Upper lobe of right lung (tissue), 1 donor: ENCODE measurements around the gene ATG5. TPM values are rescaled to one million over a fixed set of nuclear protein-coding genes. Genes with fewer than 3 reads are reported as not detected.
"Not testable (repeated sequence)": the region's sequence is repeated elsewhere in the genome, so short reads cannot be mapped to it uniquely, and the experiment has no call there.

Source experiments
- ATAC-seq: fragments of 200-7000 bp; cut with Tn5 transposase; one replicate; pipeline ENCODE4 v1.9.1; 2020; ENCODE audit warnings: mild to moderate bottlenecking, moderate library complexity
- DNase-seq: peaks from one replicate; pipeline ENCODE4 v3.0.0-alpha.2; 2020
- H3K27ac ChIP-seq: fragments of 200-600 bp; one replicate; pipeline ENCODE4 v1.8.0; 2022
- H3K27me3 ChIP-seq: fragments of 200-600 bp; one replicate; pipeline ENCODE4 v1.8.0; 2022; ENCODE audit warnings: mild to moderate bottlenecking
- H3K36me3 ChIP-seq: fragments of 200-600 bp; one replicate; pipeline ENCODE4 v1.8.0; 2022
- H3K4me1 ChIP-seq: fragments of 200-600 bp; one replicate; pipeline ENCODE4 v1.8.0; 2022
- H3K4me3 ChIP-seq: fragments of 200-600 bp; one replicate; pipeline ENCODE4 v1.8.0; 2022; ENCODE audit warnings: mild to moderate bottlenecking
- H3K9me3 ChIP-seq: fragments of 200-600 bp; one replicate; pipeline ENCODE4 v1.8.0; 2022
- intact Hi-C: fragments of 100-400 bp; cut with DNase I; formaldehyde crosslinking; loops from one replicate; pipeline ENCODE4 v1.11.0; 2022
- total RNA-seq: library from RNA; stranded (reverse); fragmentation: NEBNext Ultra II Directional; extraction: Animal tissue kit (Norgen Biotek cat#: 25700); gene quantifications from one replicate; pipeline ENCODE4 v1.2.1, GENCODE V29; 2021
- TF ChIP-seq, protein P1 (sequence below): fragments of 200-600 bp; IDR thresholded peaks from one replicate; pipeline ENCODE4 v1.8.0; 2022; ENCODE audit warnings: antibody characterized with exemption
- donor health status: DM: no; HTN: yes; CAD: no; lungs with severe emphysema.

ATG5 gene
- total RNA-seq, 1 donor from 2014 or later: 34.4 TPM

DNA sequence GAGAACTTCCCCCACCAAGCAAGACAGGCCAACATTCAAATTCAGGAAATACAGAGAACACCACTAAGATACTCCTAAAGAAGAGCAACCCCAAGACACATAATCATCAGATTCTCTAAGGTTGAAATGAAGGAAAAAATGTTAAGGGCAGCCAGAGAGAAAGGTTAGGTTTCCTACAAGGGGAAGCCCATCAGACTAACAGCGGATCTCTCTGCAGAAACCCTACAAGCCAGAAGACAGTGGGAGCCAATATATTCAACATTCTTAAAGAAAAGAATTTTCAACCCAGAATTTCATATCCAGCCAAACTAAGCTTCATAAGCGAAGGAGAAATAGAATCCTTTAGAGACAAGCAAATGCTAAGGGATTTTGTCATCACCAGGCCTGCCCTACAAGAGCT lies 61.1 kb downstream of the ATG5 start:
- H3K27ac ChIP-seq, H3K36me3 ChIP-seq, H3K27me3 ChIP-seq, ATAC-seq, H3K4me1 ChIP-seq, H3K4me3 ChIP-seq, DNase-seq, H3K9me3 ChIP-seq, intact Hi-C loops: not testable (repeated sequence)

DNA sequence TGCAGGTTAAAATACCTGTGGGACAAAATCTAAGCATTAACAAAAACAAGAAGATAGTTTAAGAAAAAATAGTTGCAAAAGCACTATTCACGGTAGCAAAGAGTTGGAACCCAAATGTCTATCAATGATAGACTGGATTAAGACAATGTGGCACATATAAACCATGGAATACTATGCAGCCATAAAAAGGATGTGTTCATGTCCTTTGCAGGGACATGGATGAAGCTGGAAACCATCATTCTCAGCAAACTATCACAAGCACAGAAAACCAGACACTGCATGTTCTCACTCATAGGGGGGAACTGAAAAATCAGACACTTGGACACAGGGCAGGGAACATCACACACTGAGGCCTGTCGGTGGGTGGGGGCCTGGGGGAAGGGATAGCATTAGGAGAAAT lies 65.8 kb downstream of the ATG5 start:
- H3K4me3 ChIP-seq, H3K9me3 ChIP-seq, intact Hi-C loops, H3K27ac ChIP-seq, ATAC-seq, DNase-seq, H3K36me3 ChIP-seq, H3K4me1 ChIP-seq, H3K27me3 ChIP-seq: not testable (repeated sequence)

DNA sequence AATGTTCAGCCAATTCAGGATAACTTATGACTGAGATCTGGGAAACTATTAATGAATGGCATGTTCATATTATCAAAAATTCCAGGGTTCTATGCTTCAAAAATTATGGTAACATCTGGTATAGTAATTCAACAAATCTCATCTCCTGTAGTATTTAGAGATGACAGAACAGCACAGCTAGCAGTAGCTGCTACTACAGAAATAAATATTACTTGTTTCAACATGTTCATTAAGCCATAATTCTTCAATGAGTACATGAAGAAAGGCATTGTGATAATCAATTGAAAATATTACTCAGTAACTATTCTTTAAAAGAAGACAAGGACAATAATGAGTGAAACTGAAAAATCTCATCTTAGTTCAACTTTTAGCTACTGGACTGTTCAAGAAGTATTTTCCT lies 66.8 kb downstream of the ATG5 start:
- no peak overlapping the region for H3K4me3 ChIP-seq
- intact Hi-C loops: no loop called here
- ATAC-seq (no peak), DNase-seq (no peak)
- H3K27me3 ChIP-seq: no peaks in the 10 kb centered on the region
- TF ChIP-seq, protein P1, sequence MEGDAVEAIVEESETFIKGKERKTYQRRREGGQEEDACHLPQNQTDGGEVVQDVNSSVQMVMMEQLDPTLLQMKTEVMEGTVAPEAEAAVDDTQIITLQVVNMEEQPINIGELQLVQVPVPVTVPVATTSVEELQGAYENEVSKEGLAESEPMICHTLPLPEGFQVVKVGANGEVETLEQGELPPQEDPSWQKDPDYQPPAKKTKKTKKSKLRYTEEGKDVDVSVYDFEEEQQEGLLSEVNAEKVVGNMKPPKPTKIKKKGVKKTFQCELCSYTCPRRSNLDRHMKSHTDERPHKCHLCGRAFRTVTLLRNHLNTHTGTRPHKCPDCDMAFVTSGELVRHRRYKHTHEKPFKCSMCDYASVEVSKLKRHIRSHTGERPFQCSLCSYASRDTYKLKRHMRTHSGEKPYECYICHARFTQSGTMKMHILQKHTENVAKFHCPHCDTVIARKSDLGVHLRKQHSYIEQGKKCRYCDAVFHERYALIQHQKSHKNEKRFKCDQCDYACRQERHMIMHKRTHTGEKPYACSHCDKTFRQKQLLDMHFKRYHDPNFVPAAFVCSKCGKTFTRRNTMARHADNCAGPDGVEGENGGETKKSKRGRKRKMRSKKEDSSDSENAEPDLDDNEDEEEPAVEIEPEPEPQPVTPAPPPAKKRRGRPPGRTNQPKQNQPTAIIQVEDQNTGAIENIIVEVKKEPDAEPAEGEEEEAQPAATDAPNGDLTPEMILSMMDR: no peak
- no peaks in the 10 kb centered on the region for H3K9me3 ChIP-seq
- H3K27ac ChIP-seq: no peak overlapping the region
- peaks cover 6% of the 10 kb centered on the region for H3K4me1 ChIP-seq
- H3K36me3 ChIP-seq: peaks cover 7% of the 10 kb centered on the region

DNA sequence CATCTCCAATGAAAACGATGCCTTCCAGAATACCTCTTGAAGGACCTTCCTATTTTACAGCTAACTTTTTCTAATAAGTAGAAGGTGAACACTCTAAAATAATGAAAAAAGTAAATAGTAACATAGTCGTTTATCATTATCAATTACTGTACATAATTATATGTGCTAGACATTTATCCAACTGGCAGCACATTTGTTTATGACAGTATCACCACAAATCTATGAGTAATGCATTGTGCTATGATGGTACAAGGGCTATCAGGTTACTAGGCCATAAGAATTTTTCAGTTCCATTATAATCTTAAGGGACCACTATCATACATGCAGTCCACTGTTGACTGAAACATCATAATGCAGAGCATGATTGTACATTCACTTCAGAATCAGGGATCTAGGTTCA lies 68.4 kb downstream of the ATG5 start:
- intact Hi-C loops: no loop called here
- peaks cover 6% of the 10 kb centered on the region for H3K4me1 ChIP-seq
- H3K4me3 ChIP-seq: no peak overlapping the region
- no peaks in the 10 kb centered on the region for H3K9me3 ChIP-seq
- H3K36me3 ChIP-seq: no peaks in the 10 kb centered on the region
- TF ChIP-seq, protein P1: no peak
- H3K27me3 ChIP-seq: no peaks in the 10 kb centered on the region
- H3K27ac ChIP-seq: no peak overlapping the region
- DNase-seq: no peak
- ATAC-seq: no peak

DNA sequence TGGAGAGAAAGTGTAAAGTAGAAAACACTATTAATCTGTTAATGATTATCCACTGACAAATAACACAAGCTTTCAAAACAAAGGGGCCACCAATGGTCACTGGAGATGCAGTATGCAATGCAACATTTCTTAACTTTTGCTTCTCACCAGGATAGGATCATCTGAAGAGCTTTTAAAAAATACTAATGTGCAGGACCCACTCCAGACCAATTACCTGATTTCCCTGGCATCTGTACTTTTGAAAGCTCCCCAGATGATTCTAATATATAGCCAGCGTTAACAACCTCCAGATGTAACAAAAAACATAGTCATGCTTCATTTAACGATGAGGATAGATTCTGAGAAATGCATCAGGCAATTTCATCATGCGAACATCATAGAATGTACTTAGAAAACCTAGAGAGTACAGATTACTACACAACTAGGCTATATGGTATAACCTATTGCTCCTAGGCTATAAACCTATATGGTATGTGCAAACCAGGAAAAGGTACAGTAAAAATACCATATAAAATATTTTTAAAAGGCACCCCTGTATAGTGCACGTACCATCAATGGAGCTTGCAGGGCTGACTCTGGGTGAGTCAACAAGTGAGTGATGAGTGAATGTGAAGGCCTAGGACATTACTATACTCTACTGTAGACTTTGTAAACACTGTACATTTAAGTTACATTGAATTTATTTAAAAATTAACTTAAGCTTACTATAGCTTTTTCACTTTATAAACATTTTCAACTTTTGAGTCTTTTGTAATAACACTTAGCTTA lies 69.2 kb downstream of the ATG5 start:
- TF ChIP-seq, protein P1: no peak
- no peaks in the 10 kb centered on the region for H3K9me3 ChIP-seq
- ATAC-seq: no peak

DNA sequence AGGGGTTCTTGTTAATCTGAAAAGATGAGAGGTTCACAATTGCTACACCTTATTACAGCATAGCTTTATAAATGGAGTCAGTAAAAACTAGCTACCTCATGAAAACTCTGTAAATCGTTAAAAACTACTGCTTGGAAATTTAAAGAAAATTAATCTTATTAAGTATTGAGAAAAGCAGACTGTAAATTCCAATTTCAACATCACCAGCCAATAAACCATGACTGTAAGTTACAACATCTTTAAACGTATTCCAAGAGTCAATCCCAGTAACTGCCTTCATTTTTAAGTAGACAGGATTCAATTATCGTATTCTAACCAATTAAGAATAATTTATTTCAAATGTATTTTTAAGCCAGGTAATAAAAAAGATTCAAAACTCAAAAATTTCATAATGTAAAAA lies 70.3 kb downstream of the ATG5 start:
- intact Hi-C loops: no loop called here
- no peaks in the 10 kb centered on the region for H3K4me1 ChIP-seq
- H3K9me3 ChIP-seq: no peaks in the 10 kb centered on the region
- DNase-seq (no peak), ATAC-seq (no peak)
- TF ChIP-seq, protein P1: no peak
- no peaks in the 10 kb centered on the region for H3K36me3 ChIP-seq
- H3K27ac ChIP-seq: no peak overlapping the region
- no peak overlapping the region for H3K4me3 ChIP-seq
- no peaks in the 10 kb centered on the region for H3K27me3 ChIP-seq

More for the DNA sequence above, 69.2 kb downstream of the ATG5 start:
- H3K4me3 ChIP-seq: no peak overlapping the region
- peaks cover 3% of the 10 kb centered on the region for H3K4me1 ChIP-seq
- no peaks in the 10 kb centered on the region for H3K27me3 ChIP-seq
- H3K27ac ChIP-seq: no peak overlapping the region
- intact Hi-C loops: no loop called here
- no peak for DNase-seq
- H3K36me3 ChIP-seq: no peaks in the 10 kb centered on the region

DNA sequence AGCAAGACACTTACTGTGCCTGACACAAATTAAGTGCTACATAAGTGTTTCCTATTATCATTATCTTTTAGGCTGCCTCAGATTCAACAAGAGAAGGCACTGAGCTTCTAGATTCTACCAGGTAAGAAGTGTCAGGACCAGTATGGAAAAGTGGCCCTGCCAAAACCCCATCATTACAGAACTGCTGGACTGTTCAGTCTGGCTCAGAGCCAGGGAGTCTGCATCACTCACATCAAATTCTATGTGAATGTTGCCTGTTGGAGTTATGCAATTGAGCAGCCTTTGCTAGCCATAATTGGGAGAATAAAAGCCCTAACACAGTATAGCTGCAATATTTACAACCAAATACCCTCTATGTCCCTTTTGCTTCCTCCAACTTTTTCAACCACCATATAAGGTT lies 70.9 kb downstream of the ATG5 start:
- ATAC-seq: no peak
- Histone ChIP-seq H3K36me3 (no peaks in the 10 kb centered on the region), H3K27ac (no peak overlapping the region), H3K4me3 (no peak overlapping the region), H3K9me3 (no peaks in the 10 kb centered on the region), H3K4me1 (no peaks in the 10 kb centered on the region), H3K27me3 (no peaks in the 10 kb centered on the region)
- no peak for DNase-seq
- TF ChIP-seq, protein P1: no peak
- intact Hi-C loops: no loop called here
